Osteocyte (in vitro differentiated cells): ENCODE results near the gene IPO9. TPM values are rescaled to one million over a fixed set of nuclear protein-coding genes. Genes with fewer than 3 reads are reported as not detected.
A peak's percentile ranks its signal among the peaks of the same experiment; 100 is the strongest.

Experiments used
- DNase-seq: peaks from one replicate; pipeline ENCODE4 v3.0.0; 2021; ENCODE audit warnings: mixed read lengths; ENCODE audit not compliant: unreplicated experiment; ENCODE audit errors: extremely low spot score
- H3K27ac Mint-ChIP-seq: one replicate; pipeline ENCODE4 v1.8.0; 2021; ENCODE audit warnings: mild to moderate bottlenecking, mixed read lengths; ENCODE audit not compliant: unreplicated experiment
- H3K27me3 Mint-ChIP-seq: one replicate; pipeline ENCODE4 v1.8.0; 2021; ENCODE audit warnings: mixed read lengths; ENCODE audit not compliant: unreplicated experiment
- H3K36me3 Mint-ChIP-seq: one replicate; pipeline ENCODE4 v1.8.0; 2021; ENCODE audit warnings: mixed read lengths; ENCODE audit not compliant: unreplicated experiment
- H3K4me1 Mint-ChIP-seq: one replicate; pipeline ENCODE4 v1.8.0; 2021; ENCODE audit warnings: mixed read lengths; ENCODE audit not compliant: unreplicated experiment
- H3K4me3 Mint-ChIP-seq: one replicate; pipeline ENCODE4 v1.8.0; 2021; ENCODE audit warnings: mild to moderate bottlenecking, moderate library complexity, mixed read lengths; ENCODE audit not compliant: unreplicated experiment
- H3K9me3 Mint-ChIP-seq: one replicate; pipeline ENCODE4 v1.8.0; 2021; ENCODE audit warnings: mixed read lengths; ENCODE audit not compliant: unreplicated experiment
- CTCF ChIP-seq: fragments of 200-600 bp; sonication (generic); IDR thresholded peaks from 2 replicates; pipeline ENCODE4 v1.5.0; 2021; ENCODE audit warnings: antibody characterized with exemption, mild to moderate bottlenecking, moderate library complexity
- total RNA-seq: library from RNA; stranded (reverse); gene quantifications from 2 replicates; pipeline ENCODE4 v1.2.1, GENCODE V29; 2021

The IPO9 gene
- total RNA-seq, 1 donor from 2014 or later, result 65.0 TPM

DNA sequence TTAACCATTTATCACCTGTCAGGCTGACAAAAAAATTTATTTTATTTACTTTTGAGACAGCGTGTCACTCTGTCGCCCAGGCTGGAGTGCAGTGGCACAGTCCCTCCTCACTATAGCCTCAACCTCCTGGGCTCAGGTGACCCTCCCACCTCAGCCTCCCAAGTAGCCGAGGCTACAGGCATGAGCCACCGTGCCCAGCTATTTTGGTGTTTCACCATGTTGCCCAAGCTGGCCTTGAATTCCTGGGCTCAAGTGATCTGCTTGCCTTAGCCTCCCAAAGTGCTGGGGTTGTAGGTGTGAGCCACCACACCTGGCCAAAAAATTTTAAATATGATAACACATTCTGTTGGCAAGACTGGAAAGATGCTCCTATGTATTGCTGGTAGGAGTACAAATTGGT lies 11.1 kb downstream of the IPO9 start:
- Mint-ChIP-seq H3K9me3 (no peaks in the 10 kb centered on the region), H3K36me3 (peaks cover 10% of the 10 kb centered on the region), H3K27ac (no peak overlapping the region), H3K4me1 (peaks cover 8% of the 10 kb centered on the region), H3K27me3 (no peaks in the 10 kb centered on the region), H3K4me3 (no peak overlapping the region)
- no peak for TF ChIP-seq CTCF
- DNase-seq, result no peak

DNA sequence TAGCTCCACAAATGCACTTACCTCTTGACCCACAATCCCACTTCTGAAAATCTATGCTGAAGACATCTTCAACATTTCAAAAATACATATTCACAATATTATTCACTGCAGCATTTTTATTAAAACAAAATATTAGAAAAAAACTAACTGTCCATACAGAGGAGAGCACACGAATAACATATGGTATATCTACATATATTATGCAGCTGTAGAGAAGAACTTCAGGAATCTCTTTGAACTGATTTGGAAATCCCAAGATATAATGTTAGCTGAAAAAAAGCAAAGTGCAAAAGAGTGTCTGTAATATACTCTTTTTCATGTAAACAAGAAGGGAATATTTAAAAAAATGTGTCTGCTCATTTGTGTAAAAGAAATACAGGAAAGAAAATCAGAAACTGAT lies 11.5 kb downstream of the IPO9 start:
- no peak overlapping the region for H3K27ac Mint-ChIP-seq
- no peaks in the 10 kb centered on the region for H3K27me3 Mint-ChIP-seq
- no peak for TF ChIP-seq CTCF
- H3K4me1 Mint-ChIP-seq, result peaks cover 6% of the 10 kb centered on the region
- DNase-seq, result no peak
- H3K36me3 Mint-ChIP-seq, result peaks cover 10% of the 10 kb centered on the region
- no peaks in the 10 kb centered on the region for H3K9me3 Mint-ChIP-seq
- no peak overlapping the region for H3K4me3 Mint-ChIP-seq

DNA sequence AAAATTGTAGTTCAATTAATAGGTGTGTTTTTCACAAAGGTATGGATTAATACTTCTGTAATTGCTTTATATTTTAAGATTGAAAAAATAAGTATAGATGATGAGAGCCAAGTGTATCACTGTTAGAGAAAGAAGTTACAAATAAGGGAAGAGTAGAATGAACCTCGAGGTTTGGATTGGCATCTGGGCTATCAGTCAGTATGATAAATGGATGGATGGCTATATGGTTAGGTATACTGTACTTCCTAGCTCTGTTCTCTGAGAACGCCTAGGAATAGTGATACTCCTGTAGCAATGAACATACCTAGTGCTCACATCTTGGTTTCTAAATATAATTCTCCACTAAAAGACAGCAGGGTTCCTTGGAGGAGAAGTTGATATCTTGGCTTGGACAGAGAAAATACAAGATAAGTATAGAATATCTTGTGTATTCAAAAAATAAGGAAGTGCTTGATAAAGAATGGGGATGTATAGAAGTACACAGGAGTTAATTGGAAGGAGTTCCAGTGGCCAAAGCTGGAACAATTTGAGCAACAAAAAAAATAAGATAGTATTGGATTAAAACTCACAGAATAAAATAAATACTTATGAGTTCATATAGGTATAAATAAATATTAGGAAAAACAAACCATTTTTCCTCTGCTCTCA lies 12.4 kb downstream of the IPO9 start:
- no peaks in the 10 kb centered on the region for H3K27me3 Mint-ChIP-seq
- no peak for TF ChIP-seq CTCF
- H3K9me3 Mint-ChIP-seq, result no peaks in the 10 kb centered on the region
- no peak for DNase-seq
- H3K36me3 Mint-ChIP-seq, result peaks cover 10% of the 10 kb centered on the region
- no peak overlapping the region for H3K4me3 Mint-ChIP-seq
- H3K4me1 Mint-ChIP-seq, result peaks cover 8% of the 10 kb centered on the region
- no peak overlapping the region for H3K27ac Mint-ChIP-seq

DNA sequence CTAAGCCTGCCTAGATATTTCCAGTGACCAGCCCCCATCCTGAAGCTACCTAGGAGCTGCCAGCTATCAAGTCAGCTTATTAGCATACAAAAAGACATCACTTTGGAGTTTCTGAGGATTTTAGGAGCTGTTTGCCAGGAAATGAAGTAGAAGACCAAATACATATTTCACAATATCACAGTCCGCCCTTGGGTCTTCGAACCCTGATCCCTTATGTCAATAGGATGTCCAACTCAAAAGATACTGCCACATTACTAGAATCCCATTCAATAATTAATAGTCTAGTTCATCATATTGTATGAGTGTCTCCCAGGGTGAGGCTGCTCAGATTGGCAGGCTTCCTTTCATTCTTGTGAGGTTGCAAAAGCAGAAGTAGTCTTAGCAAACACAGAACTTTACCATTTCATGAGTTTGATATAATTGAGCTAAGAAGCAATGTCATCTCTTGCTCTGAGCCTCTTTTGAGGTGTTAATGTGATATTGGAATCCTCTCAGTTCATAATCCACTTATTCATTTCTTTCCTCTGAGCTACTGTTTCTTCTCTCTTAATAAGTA lies 13.6 kb downstream of the IPO9 start:
- no peaks in the 10 kb centered on the region for H3K9me3 Mint-ChIP-seq
- H3K27me3 Mint-ChIP-seq, result no peaks in the 10 kb centered on the region
- H3K4me1 Mint-ChIP-seq, result peaks cover 15% of the 10 kb centered on the region
- H3K4me3 Mint-ChIP-seq, result no peak overlapping the region
- H3K27ac Mint-ChIP-seq, result no peak overlapping the region
- peaks cover 10% of the 10 kb centered on the region for H3K36me3 Mint-ChIP-seq
- TF ChIP-seq CTCF, result no peak
- no peak for DNase-seq

GRCh38 chr1:201845331-201846083 lies 16.6 kb downstream of the IPO9 start:
- DNase-seq, result no peak
- peaks cover 18% of the 10 kb centered on the region for H3K36me3 Mint-ChIP-seq
- no peaks in the 10 kb centered on the region for H3K9me3 Mint-ChIP-seq
- TF ChIP-seq CTCF, result no peak
- peak overlapping the region; percentile 56 for H3K27ac Mint-ChIP-seq
- no peak overlapping the region for H3K4me3 Mint-ChIP-seq
- peaks cover 32% of the 10 kb centered on the region for H3K4me1 Mint-ChIP-seq
- H3K27me3 Mint-ChIP-seq, result no peaks in the 10 kb centered on the region
